Keratinocyte (primary cell): ENCODE results near the gene PLEKHF1.

ENCODE experiments used
- CTCF ChIP-seq, 3 experiments: IDR thresholded peaks in 1 of 3; conservative IDR thresholded peaks in 1 of 3; optimal IDR thresholded peaks in 1 of 3; 2 replicates in 2 of 3; 3 replicates in 1 of 3; pipeline versions ENCODE3 to v1.5.1; 2011; ENCODE audit warnings: low read length in 3 of 3, mild to moderate bottlenecking in 3 of 3, moderate library complexity in 2 of 3, control low read depth in 1 of 3, inconsistent platforms in 1 of 3; ENCODE audit not compliant: insufficient read depth in 2 of 3; ENCODE audit errors: extremely low read depth in 1 of 3
- EZH2 ChIP-seq: IDR thresholded peaks from one replicate; pipeline ENCODE4 v1.6.1; 2012; ENCODE audit warnings: inconsistent platforms, mild to moderate bottlenecking, low read length, moderate library complexity

GRCh38 chr19:29695765-29696564 is 30.7 kb downstream of the PLEKHF1 start:
- no peak for TF ChIP-seq CTCF (optimal IDR thresholded peaks at IDR 0.05 in 1 of 3, IDR thresholded peaks at IDR 0.05 in 1 of 3, conservative IDR thresholded peaks at IDR 0.05 in 1 of 3; ENCODE audit: extremely low read depth in 1 of 3, insufficient read depth in 2 of 3, low read length in 3 of 3)
- no peak for TF ChIP-seq EZH2
